Parathyroid adenoma (tissue), 2 donors: ENCODE measurements around the gene ARR3.

ENCODE experiments used
- H2AFZ ChIP-seq: fragments of 300-600 bp; sonication (generic); one replicate; pipeline ENCODE4 v1.7.0; 2017; ENCODE audit warnings: antibody characterized with exemption, mild to moderate bottlenecking
- H3K27ac ChIP-seq: fragments of 300-600 bp; sonication (generic); one replicate; pipeline ENCODE4 v1.7.0; 2017
- H3K27me3 ChIP-seq: fragments of 300-600 bp; sonication (generic); one replicate; pipeline ENCODE4 v1.7.0; 2017; ENCODE audit warnings: low read length; ENCODE audit not compliant: control insufficient read depth, insufficient read depth
- H3K36me3 ChIP-seq: fragments of 300-600 bp; sonication (generic); one replicate; pipeline ENCODE4 v1.7.0; 2017; ENCODE audit warnings: low read length; ENCODE audit not compliant: control insufficient read depth, insufficient read depth
- H3K4me1 ChIP-seq: fragments of 300-600 bp; sonication (generic); one replicate; pipeline ENCODE4 v1.7.0; 2017; ENCODE audit warnings: control low read depth
- H3K4me2 ChIP-seq: fragments of 300-600 bp; sonication (generic); one replicate; pipeline ENCODE4 v1.7.0; 2017; ENCODE audit warnings: low read length
- H3K4me3 ChIP-seq: fragments of 300-600 bp; sonication (generic); one replicate; pipeline ENCODE4 v1.7.0; 2017; ENCODE audit warnings: low read depth, low read length
- H3K79me2 ChIP-seq: fragments of 300-600 bp; sonication (generic); one replicate; pipeline ENCODE4 v1.7.0; 2017; ENCODE audit warnings: control low read depth
- H3K9ac ChIP-seq: fragments of 300-600 bp; sonication (generic); one replicate; pipeline ENCODE4 v1.7.0; 2017; ENCODE audit warnings: mild to moderate bottlenecking
- H3K9me3 ChIP-seq: fragments of 300-600 bp; sonication (generic); one replicate; pipeline ENCODE4 v1.7.0; 2017; ENCODE audit warnings: low read length; ENCODE audit not compliant: control insufficient read depth
- CTCF ChIP-seq: fragments of 300-600 bp; sonication (generic); IDR thresholded peaks from one replicate; pipeline ENCODE4 v1.7.0; 2017; ENCODE audit warnings: antibody characterized with exemption, mild to moderate bottlenecking
- donor health status: primary hyperparathyroidism.

ARR3 gene

GRCh38 chrX:70255452-70255851 is 12.7 kb upstream of the ARR3 start:
- Histone ChIP-seq H2AFZ (no peak overlapping the region), H3K27ac (no peak overlapping the region), H3K4me1 (no peaks in the 10 kb centered on the region), H3K9ac (no peak overlapping the region), H3K4me3 (no peak overlapping the region), H3K9me3 (no peaks in the 10 kb centered on the region), H3K36me3 (no peaks in the 10 kb centered on the region), H3K4me2 (no peak overlapping the region), H3K79me2 (no peaks in the 10 kb centered on the region), H3K27me3 (no peaks in the 10 kb centered on the region)
- no peak for TF ChIP-seq CTCF

- no peak overlapping the region for H3K4me3 ChIP-seq
- H2AFZ ChIP-seq: no peak overlapping the region
- no peak for TF ChIP-seq CTCF
- H3K4me1 ChIP-seq: no peaks in the 10 kb centered on the region
- H3K27ac ChIP-seq: no peak overlapping the region
- H3K27me3 ChIP-seq: no peaks in the 10 kb centered on the region
- no peak overlapping the region for H3K9ac ChIP-seq
- H3K79me2 ChIP-seq: no peaks in the 10 kb centered on the region
- H3K36me3 ChIP-seq: no peaks in the 10 kb centered on the region
- H3K9me3 ChIP-seq: no peaks in the 10 kb centered on the region
- H3K4me2 ChIP-seq: no peak overlapping the region
Observed at GRCh38 chrX:70257423-70258288, 10.5 kb upstream of the ARR3 start.

- H3K4me2 ChIP-seq: no peak within 1 kb of the TSS
- no peak within 1 kb of the TSS for H3K9ac ChIP-seq
- no peak within 1 kb of the TSS for H3K27ac ChIP-seq
- H3K9me3 ChIP-seq: no peaks in the 10 kb centered on the region
- no peaks in the 10 kb centered on the region for H3K36me3 ChIP-seq
- no peaks in the 10 kb centered on the region for H3K27me3 ChIP-seq
- H2AFZ ChIP-seq: no peak within 1 kb of the TSS
- H3K79me2 ChIP-seq: no peaks in the 10 kb centered on the region
- H3K4me3 ChIP-seq: no peak within 1 kb of the TSS
- H3K4me1 ChIP-seq: no peaks in the 10 kb centered on the region
- no peak for TF ChIP-seq CTCF
Observed at GRCh38 chrX:70260104-70260503, 8.0 kb upstream of the ARR3 start, which contains the start of gene P2RY4. P2RY4 (minus strand) TSS chrX:70260204; CDS start chrX:70259624, 580 bp downstream.

- no peak for TF ChIP-seq CTCF
- no peak overlapping the region for H2AFZ ChIP-seq
- H3K9ac ChIP-seq: no peak overlapping the region
- H3K4me2 ChIP-seq: no peak overlapping the region
- no peaks in the 10 kb centered on the region for H3K9me3 ChIP-seq
- H3K27ac ChIP-seq: no peak overlapping the region
- no peaks in the 10 kb centered on the region for H3K79me2 ChIP-seq
- no peaks in the 10 kb centered on the region for H3K27me3 ChIP-seq
- no peak overlapping the region for H3K4me3 ChIP-seq
- no peaks in the 10 kb centered on the region for H3K4me1 ChIP-seq
- H3K36me3 ChIP-seq: no peaks in the 10 kb centered on the region
Observed at GRCh38 chrX:70262952-70263567, 5.1 kb upstream of the ARR3 start.
